ENCODE measurements around the gene OCA2. TPM values are rescaled to one million over a fixed set of nuclear protein-coding genes. Genes with fewer than 3 reads are reported as not detected.

Gene OCA2
- polyA plus RNA-seq, 1 donor from 2014 or later, result 0.97 TPM

- no peak overlapping the region for H3K4me3 ChIP-seq (ENCODE audit: low read length)
- H3F3A ChIP-seq (ENCODE audit: insufficient read depth, low read length, poor library complexity, severe bottlenecking), result no peaks in the 10 kb centered on the region
- H3K9me3 ChIP-seq (ENCODE audit: low read length), result no peaks in the 10 kb centered on the region
- H3K9me2 ChIP-seq (ENCODE audit: insufficient read depth, low read length), result peaks cover 3% of the 10 kb centered on the region
- no peaks in the 10 kb centered on the region for H4K20me1 ChIP-seq (ENCODE audit: insufficient read depth)
- H2AFZ ChIP-seq (ENCODE audit: low read depth, low read length), result no peak overlapping the region
- H3K9ac ChIP-seq (ENCODE audit: low read length), result no peak overlapping the region
- no peak overlapping the region for H3K27ac ChIP-seq (ENCODE audit: low read length)
- TF ChIP-seq SMC3 (conservative IDR thresholded peaks at IDR 0.05; ENCODE audit: poor library complexity) (no peak), CTCF (IDR thresholded peaks at IDR 0.05; ENCODE audit: poor library complexity, severe bottlenecking) (no peak), TAF1 (IDR thresholded peaks at IDR 0.05; ENCODE audit: low read depth) (no peak), MXI1 (conservative IDR thresholded peaks at IDR 0.05; ENCODE audit: poor library complexity, severe bottlenecking) (no peak), POLR2AphosphoS5 (IDR thresholded peaks at IDR 0.05) (no peak), EP300 (conservative IDR thresholded peaks at IDR 0.05; ENCODE audit: poor library complexity, severe bottlenecking) (no peak), EZH2 (IDR thresholded peaks at IDR 0.05; ENCODE audit: borderline replicate concordance, insufficient read depth, low read length, poor library complexity, severe bottlenecking) (no peak), RAD21 (conservative IDR thresholded peaks at IDR 0.05) (no peak)
- TF ChIP-seq, protein P1, sequence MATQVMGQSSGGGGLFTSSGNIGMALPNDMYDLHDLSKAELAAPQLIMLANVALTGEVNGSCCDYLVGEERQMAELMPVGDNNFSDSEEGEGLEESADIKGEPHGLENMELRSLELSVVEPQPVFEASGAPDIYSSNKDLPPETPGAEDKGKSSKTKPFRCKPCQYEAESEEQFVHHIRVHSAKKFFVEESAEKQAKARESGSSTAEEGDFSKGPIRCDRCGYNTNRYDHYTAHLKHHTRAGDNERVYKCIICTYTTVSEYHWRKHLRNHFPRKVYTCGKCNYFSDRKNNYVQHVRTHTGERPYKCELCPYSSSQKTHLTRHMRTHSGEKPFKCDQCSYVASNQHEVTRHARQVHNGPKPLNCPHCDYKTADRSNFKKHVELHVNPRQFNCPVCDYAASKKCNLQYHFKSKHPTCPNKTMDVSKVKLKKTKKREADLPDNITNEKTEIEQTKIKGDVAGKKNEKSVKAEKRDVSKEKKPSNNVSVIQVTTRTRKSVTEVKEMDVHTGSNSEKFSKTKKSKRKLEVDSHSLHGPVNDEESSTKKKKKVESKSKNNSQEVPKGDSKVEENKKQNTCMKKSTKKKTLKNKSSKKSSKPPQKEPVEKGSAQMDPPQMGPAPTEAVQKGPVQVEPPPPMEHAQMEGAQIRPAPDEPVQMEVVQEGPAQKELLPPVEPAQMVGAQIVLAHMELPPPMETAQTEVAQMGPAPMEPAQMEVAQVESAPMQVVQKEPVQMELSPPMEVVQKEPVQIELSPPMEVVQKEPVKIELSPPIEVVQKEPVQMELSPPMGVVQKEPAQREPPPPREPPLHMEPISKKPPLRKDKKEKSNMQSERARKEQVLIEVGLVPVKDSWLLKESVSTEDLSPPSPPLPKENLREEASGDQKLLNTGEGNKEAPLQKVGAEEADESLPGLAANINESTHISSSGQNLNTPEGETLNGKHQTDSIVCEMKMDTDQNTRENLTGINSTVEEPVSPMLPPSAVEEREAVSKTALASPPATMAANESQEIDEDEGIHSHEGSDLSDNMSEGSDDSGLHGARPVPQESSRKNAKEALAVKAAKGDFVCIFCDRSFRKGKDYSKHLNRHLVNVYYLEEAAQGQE (IDR thresholded peaks at IDR 0.05; ENCODE audit: borderline replicate concordance), result no peak
- no peaks in the 10 kb centered on the region for H3K36me3 ChIP-seq (ENCODE audit: insufficient read depth, low read length)
- H3K4me2 ChIP-seq (ENCODE audit: low read length), result no peak overlapping the region
- H3K79me2 ChIP-seq (replicated peaks; ENCODE audit: insufficient read depth, low read length), result no peaks in the 10 kb centered on the region
- no peaks in the 10 kb centered on the region for H3K27me3 ChIP-seq (ENCODE audit: insufficient read depth, low read depth, low read length)
Measured at GRCh38 chr15:27933562-27933961, 165.6 kb downstream of the OCA2 start.

GRCh38 chr15:27932600-27932999, 166.5 kb downstream of the OCA2 start:
- Histone ChIP-seq H3K27me3 (ENCODE audit: insufficient read depth, low read depth, low read length) (no peaks in the 10 kb centered on the region), H3K27ac (ENCODE audit: low read length) (no peak overlapping the region), H2AFZ (ENCODE audit: low read depth, low read length) (no peak overlapping the region), H3K9ac (ENCODE audit: low read length) (no peak overlapping the region), H3K4me3 (ENCODE audit: low read length) (no peak overlapping the region), H3F3A (ENCODE audit: insufficient read depth, low read length, poor library complexity, severe bottlenecking) (no peaks in the 10 kb centered on the region), H3K4me2 (ENCODE audit: low read length) (no peak overlapping the region), H4K20me1 (ENCODE audit: insufficient read depth) (no peaks in the 10 kb centered on the region), H3K9me2 (ENCODE audit: insufficient read depth, low read length) (peaks cover 3% of the 10 kb centered on the region), H3K9me3 (ENCODE audit: low read length) (no peaks in the 10 kb centered on the region), H3K79me2 (replicated peaks; ENCODE audit: insufficient read depth, low read length) (no peaks in the 10 kb centered on the region), H3K36me3 (ENCODE audit: insufficient read depth, low read length) (no peaks in the 10 kb centered on the region)
- TF ChIP-seq TAF1 (IDR thresholded peaks at IDR 0.05; ENCODE audit: low read depth) (no peak), EZH2 (IDR thresholded peaks at IDR 0.05; ENCODE audit: borderline replicate concordance, insufficient read depth, low read length, poor library complexity, severe bottlenecking) (no peak), RAD21 (conservative IDR thresholded peaks at IDR 0.05) (no peak), POLR2AphosphoS5 (IDR thresholded peaks at IDR 0.05) (no peak), SMC3 (conservative IDR thresholded peaks at IDR 0.05; ENCODE audit: poor library complexity) (no peak), EP300 (conservative IDR thresholded peaks at IDR 0.05; ENCODE audit: poor library complexity, severe bottlenecking) (no peak), CTCF (IDR thresholded peaks at IDR 0.05; ENCODE audit: poor library complexity, severe bottlenecking) (no peak), MXI1 (conservative IDR thresholded peaks at IDR 0.05; ENCODE audit: poor library complexity, severe bottlenecking) (no peak)
- TF ChIP-seq, protein P1 (IDR thresholded peaks at IDR 0.05; ENCODE audit: borderline replicate concordance), result no peak

Data from neural cell (in vitro differentiated cells).